Measurements from ENCODE around the gene MBP. TPM values are rescaled to one million over a fixed set of nuclear protein-coding genes. Genes with fewer than 3 reads are reported as not detected.

Gene MBP
- total and polyA plus RNA-seq, 2 of the 13 experiments (the other 11 are each of a cell fraction or from before 2014, with no cell fraction given): 5.0 to 8.5 TPM

GRCh38 chr18:76994086-76994654 lies 138.4 kb downstream of the MBP start (continued):
- TF ChIP-seq E2F5 (CRISPR knock-in tag; conservative IDR thresholded peaks at IDR 0.05): no peak
- TF ChIP-seq EP300 (IDR thresholded peaks at IDR 0.05; ENCODE audit: low read depth in 2 of 2, low read length in 2 of 2): peak in 1 of 2 experiments; percentile 9; a peak in 1 of 4 replicates
- TF ChIP-seq EP300 (CRISPR knock-in tag; IDR thresholded peaks at IDR 0.05; ENCODE audit: borderline replicate concordance): no peak
- TF ChIP-seq SNAI1 (CRISPR knock-in tag; IDR thresholded peaks at IDR 0.05; ENCODE audit: borderline replicate concordance): no peak
- no peak for TF ChIP-seq PCBP1 (IDR thresholded peaks at IDR 0.05; ENCODE audit: borderline replicate concordance, low read depth, low read length)
- no peak for TF ChIP-seq TRIM24 (CRISPR knock-in tag; IDR thresholded peaks at IDR 0.05)
- TF ChIP-seq SAP130 (CRISPR knock-in tag; IDR thresholded peaks at IDR 0.05; ENCODE audit: low read depth): peak; percentile 26; the same call in 1 of the 2 replicates
- TF ChIP-seq, protein P1, sequence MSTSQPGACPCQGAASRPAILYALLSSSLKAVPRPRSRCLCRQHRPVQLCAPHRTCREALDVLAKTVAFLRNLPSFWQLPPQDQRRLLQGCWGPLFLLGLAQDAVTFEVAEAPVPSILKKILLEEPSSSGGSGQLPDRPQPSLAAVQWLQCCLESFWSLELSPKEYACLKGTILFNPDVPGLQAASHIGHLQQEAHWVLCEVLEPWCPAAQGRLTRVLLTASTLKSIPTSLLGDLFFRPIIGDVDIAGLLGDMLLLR (CRISPR knock-in tag; IDR thresholded peaks at IDR 0.05): no peak
- TF ChIP-seq, protein P2, sequence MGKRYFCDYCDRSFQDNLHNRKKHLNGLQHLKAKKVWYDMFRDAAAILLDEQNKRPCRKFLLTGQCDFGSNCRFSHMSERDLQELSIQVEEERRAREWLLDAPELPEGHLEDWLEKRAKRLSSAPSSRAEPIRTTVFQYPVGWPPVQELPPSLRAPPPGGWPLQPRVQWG (CRISPR knock-in tag; IDR thresholded peaks at IDR 0.05; ENCODE audit: borderline replicate concordance, low read depth): no peak
- TF ChIP-seq, protein P3, sequence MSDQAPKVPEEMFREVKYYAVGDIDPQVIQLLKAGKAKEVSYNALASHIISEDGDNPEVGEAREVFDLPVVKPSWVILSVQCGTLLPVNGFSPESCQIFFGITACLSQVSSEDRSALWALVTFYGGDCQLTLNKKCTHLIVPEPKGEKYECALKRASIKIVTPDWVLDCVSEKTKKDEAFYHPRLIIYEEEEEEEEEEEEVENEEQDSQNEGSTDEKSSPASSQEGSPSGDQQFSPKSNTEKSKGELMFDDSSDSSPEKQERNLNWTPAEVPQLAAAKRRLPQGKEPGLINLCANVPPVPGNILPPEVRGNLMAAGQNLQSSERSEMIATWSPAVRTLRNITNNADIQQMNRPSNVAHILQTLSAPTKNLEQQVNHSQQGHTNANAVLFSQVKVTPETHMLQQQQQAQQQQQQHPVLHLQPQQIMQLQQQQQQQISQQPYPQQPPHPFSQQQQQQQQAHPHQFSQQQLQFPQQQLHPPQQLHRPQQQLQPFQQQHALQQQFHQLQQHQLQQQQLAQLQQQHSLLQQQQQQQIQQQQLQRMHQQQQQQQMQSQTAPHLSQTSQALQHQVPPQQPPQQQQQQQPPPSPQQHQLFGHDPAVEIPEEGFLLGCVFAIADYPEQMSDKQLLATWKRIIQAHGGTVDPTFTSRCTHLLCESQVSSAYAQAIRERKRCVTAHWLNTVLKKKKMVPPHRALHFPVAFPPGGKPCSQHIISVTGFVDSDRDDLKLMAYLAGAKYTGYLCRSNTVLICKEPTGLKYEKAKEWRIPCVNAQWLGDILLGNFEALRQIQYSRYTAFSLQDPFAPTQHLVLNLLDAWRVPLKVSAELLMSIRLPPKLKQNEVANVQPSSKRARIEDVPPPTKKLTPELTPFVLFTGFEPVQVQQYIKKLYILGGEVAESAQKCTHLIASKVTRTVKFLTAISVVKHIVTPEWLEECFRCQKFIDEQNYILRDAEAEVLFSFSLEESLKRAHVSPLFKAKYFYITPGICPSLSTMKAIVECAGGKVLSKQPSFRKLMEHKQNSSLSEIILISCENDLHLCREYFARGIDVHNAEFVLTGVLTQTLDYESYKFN (CRISPR knock-in tag; conservative IDR thresholded peaks at IDR 0.05): peak; percentile 62
- TF ChIP-seq, protein P4, sequence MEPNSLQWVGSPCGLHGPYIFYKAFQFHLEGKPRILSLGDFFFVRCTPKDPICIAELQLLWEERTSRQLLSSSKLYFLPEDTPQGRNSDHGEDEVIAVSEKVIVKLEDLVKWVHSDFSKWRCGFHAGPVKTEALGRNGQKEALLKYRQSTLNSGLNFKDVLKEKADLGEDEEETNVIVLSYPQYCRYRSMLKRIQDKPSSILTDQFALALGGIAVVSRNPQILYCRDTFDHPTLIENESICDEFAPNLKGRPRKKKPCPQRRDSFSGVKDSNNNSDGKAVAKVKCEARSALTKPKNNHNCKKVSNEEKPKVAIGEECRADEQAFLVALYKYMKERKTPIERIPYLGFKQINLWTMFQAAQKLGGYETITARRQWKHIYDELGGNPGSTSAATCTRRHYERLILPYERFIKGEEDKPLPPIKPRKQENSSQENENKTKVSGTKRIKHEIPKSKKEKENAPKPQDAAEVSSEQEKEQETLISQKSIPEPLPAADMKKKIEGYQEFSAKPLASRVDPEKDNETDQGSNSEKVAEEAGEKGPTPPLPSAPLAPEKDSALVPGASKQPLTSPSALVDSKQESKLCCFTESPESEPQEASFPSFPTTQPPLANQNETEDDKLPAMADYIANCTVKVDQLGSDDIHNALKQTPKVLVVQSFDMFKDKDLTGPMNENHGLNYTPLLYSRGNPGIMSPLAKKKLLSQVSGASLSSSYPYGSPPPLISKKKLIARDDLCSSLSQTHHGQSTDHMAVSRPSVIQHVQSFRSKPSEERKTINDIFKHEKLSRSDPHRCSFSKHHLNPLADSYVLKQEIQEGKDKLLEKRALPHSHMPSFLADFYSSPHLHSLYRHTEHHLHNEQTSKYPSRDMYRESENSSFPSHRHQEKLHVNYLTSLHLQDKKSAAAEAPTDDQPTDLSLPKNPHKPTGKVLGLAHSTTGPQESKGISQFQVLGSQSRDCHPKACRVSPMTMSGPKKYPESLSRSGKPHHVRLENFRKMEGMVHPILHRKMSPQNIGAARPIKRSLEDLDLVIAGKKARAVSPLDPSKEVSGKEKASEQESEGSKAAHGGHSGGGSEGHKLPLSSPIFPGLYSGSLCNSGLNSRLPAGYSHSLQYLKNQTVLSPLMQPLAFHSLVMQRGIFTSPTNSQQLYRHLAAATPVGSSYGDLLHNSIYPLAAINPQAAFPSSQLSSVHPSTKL (CRISPR knock-in tag; IDR thresholded peaks at IDR 0.05): peak; percentile 15; the same call in 1 of the 2 replicates
- TF ChIP-seq ZNF562 (CRISPR knock-in tag; IDR thresholded peaks at IDR 0.05; ENCODE audit: borderline replicate concordance): no peak
- peak; percentile 63 for TF ChIP-seq HNF4A (CRISPR knock-in tag; IDR thresholded peaks at IDR 0.05)
- TF ChIP-seq, protein P5, sequence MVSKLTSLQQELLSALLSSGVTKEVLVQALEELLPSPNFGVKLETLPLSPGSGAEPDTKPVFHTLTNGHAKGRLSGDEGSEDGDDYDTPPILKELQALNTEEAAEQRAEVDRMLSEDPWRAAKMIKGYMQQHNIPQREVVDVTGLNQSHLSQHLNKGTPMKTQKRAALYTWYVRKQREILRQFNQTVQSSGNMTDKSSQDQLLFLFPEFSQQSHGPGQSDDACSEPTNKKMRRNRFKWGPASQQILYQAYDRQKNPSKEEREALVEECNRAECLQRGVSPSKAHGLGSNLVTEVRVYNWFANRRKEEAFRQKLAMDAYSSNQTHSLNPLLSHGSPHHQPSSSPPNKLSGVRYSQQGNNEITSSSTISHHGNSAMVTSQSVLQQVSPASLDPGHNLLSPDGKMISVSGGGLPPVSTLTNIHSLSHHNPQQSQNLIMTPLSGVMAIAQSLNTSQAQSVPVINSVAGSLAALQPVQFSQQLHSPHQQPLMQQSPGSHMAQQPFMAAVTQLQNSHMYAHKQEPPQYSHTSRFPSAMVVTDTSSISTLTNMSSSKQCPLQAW (CRISPR knock-in tag; IDR thresholded peaks at IDR 0.05): 0 out of 2 replicates have a peak, but pooled peaks have one; percentile 52
- no peak for TF ChIP-seq HBP1 (CRISPR knock-in tag; IDR thresholded peaks at IDR 0.05; ENCODE audit: low read depth)
- 0 out of 2 replicates have a peak, but pooled peaks have one; percentile 18 for TF ChIP-seq MED1 (CRISPR knock-in tag; IDR thresholded peaks at IDR 0.05)

Measured in HepG2 (cell line).